HG03460 (cell line): Measurements from ENCODE around the gene SEPHS1.
"Not testable (repeated sequence)": the region's sequence is repeated elsewhere in the genome, so short reads cannot be mapped to it uniquely, and the experiment has no call there.

Source experiments
- ATAC-seq: cut with Tn5 transposase; IDR thresholded peaks from one replicate; pipeline ENCODE4 v1.9.1; 2021; ENCODE audit not compliant: unreplicated experiment

SEPHS1 gene

GRCh38 chr10:13291821-13292773 lies 56.0 kb downstream of the SEPHS1 start:
- no peak for ATAC-seq

- ATAC-seq: no peak
Measured at GRCh38 chr10:13291061-13291460, 57.0 kb downstream of the SEPHS1 start.

- ATAC-seq: no peak
Measured at GRCh38 chr10:13284050-13284449, 64.0 kb downstream of the SEPHS1 start.

- ATAC-seq: not testable (repeated sequence)
Measured at GRCh38 chr10:13282348-13282747, 65.7 kb downstream of the SEPHS1 start.

GRCh38 chr10:13276749-13277365 lies 71.2 kb downstream of the SEPHS1 start:
- ATAC-seq: no peak

- not testable (repeated sequence) for ATAC-seq
Measured at GRCh38 chr10:13276146-13276545, 71.9 kb downstream of the SEPHS1 start.

- no peak for ATAC-seq
Measured at GRCh38 chr10:13272164-13272571, 75.9 kb downstream of the SEPHS1 start.

GRCh38 chr10:13271552-13272163 lies 76.4 kb downstream of the SEPHS1 start:
- ATAC-seq: no peak

GRCh38 chr10:13270877-13271551 lies 77.1 kb downstream of the SEPHS1 start:
- ATAC-seq: no peak

GRCh38 chr10:13268841-13269240 lies 79.3 kb downstream of the SEPHS1 start:
- no peak for ATAC-seq

- ATAC-seq: no peak
Measured at GRCh38 chr10:13268310-13268709, 79.8 kb downstream of the SEPHS1 start.
